Measurements from ENCODE around the gene CHST2. TPM values are rescaled to one million over a fixed set of nuclear protein-coding genes. Genes with fewer than 3 reads are reported as not detected.
"Not testable (repeated sequence)": the region's sequence is repeated elsewhere in the genome, so short reads cannot be mapped to it uniquely, and the experiment has no call there.

CHST2 gene
- total RNA-seq, 1 experiment from 2014 or later, result 17.3 TPM

DNA sequence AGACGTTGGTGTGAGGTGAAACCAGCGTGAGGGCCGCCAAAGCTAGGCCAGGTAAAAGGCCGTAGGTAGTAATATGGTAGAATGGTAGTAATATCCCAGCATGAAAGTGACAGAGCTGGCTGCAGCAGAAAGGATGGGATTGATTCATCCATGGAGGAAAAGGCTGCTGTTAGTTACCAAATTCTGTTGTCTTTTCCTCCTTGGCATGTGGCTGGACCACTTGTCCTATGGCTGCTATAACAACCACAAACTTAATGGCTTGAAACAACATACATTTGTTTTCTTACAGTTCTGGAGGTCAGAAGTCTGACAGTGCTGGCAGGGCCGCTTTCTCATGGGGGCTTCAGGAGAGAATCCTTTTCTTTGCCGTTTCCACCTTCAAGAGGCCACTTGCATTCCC lies 47.8 kb upstream of the CHST2 start (continued):
- TF ChIP-seq, protein P1, sequence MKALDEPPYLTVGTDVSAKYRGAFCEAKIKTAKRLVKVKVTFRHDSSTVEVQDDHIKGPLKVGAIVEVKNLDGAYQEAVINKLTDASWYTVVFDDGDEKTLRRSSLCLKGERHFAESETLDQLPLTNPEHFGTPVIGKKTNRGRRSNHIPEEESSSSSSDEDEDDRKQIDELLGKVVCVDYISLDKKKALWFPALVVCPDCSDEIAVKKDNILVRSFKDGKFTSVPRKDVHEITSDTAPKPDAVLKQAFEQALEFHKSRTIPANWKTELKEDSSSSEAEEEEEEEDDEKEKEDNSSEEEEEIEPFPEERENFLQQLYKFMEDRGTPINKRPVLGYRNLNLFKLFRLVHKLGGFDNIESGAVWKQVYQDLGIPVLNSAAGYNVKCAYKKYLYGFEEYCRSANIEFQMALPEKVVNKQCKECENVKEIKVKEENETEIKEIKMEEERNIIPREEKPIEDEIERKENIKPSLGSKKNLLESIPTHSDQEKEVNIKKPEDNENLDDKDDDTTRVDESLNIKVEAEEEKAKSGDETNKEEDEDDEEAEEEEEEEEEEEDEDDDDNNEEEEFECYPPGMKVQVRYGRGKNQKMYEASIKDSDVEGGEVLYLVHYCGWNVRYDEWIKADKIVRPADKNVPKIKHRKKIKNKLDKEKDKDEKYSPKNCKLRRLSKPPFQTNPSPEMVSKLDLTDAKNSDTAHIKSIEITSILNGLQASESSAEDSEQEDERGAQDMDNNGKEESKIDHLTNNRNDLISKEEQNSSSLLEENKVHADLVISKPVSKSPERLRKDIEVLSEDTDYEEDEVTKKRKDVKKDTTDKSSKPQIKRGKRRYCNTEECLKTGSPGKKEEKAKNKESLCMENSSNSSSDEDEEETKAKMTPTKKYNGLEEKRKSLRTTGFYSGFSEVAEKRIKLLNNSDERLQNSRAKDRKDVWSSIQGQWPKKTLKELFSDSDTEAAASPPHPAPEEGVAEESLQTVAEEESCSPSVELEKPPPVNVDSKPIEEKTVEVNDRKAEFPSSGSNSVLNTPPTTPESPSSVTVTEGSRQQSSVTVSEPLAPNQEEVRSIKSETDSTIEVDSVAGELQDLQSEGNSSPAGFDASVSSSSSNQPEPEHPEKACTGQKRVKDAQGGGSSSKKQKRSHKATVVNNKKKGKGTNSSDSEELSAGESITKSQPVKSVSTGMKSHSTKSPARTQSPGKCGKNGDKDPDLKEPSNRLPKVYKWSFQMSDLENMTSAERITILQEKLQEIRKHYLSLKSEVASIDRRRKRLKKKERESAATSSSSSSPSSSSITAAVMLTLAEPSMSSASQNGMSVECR (CRISPR knock-in tag; IDR thresholded peaks at IDR 0.05; ENCODE audit: borderline replicate concordance), result no peak
- TF ChIP-seq ZNF416 (CRISPR knock-in tag; IDR thresholded peaks at IDR 0.05), result no peak

DNA sequence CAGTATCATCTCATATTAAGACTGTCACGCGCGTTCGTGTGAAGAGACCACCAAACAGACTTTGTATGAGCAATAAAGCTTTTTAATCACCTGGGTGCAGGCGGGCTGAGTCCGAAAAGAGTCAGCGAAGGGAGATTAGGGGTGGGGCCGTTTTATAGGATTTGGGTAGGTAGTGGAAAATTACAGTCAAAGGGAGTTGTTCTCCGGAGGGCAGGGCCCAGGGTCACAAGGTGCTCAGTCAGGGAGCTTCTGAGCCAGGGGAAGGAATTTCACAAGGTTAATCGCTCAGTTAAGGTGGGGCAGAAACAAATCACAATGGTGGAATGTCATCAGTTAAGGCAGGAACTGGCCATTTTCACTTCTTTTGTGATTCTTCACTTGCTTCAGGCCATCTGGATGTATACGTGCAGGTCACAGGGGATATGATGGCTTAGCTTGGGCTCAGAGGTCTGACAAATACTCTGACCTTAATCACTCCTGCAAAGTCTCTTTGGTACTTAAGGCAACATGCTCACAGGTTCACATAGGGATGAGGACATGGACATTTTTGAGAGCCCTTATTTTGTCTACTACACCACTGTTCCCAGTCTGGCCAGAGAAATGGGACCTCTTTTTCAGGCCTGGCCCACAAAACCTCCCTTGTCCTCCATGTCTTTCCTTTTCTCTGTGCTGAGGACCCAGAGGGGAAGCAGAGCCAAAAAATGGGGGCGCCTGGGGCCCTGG lies 47.1 kb upstream of the CHST2 start:
- H3K9me3 Mint-ChIP-seq, result peaks cover 16% of the 10 kb centered on the region
- POLR2A ChIA-PET; CTCF ChIA-PET; H3K4me3 Mint-ChIP-seq; DNase-seq (ENCODE audit: low spot score); H3K27me3 Mint-ChIP-seq (ENCODE audit: low read depth); ATAC-seq: not testable (repeated sequence)
- peaks cover 13% of the 10 kb centered on the region for H3K36me3 Mint-ChIP-seq
- H3K4me1 Mint-ChIP-seq, result peaks cover 43% of the 10 kb centered on the region
- 0 out of 2 replicates have a peak overlapping the region, but pooled peaks have one; percentile 27 for H3K27ac Mint-ChIP-seq

DNA sequence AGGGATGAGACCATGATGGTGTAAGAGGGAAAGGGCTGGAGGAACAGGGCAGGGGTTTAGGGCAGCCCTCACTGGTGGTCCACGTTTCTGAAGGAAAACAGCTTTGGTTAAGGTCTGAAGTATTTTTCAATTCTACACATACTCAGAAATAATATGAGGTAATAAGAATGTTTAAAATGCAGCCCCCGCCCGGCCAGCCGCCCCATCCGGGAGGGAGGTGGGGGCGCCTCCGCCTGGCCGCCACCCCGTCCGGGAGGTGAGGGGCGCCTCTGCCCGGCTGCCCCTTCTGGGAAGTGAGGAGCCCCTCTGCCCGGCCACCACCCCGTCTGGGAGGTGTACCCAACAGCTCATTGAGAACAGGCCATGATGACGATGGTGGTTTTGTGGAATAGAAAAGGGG lies 46.0 kb upstream of the CHST2 start:
- POLR2A ChIA-PET; CTCF ChIA-PET; H3K4me3 Mint-ChIP-seq; H3K27ac Mint-ChIP-seq; ATAC-seq; DNase-seq (ENCODE audit: low spot score); H3K27me3 Mint-ChIP-seq (ENCODE audit: low read depth): not testable (repeated sequence)
- peaks cover 13% of the 10 kb centered on the region for H3K36me3 Mint-ChIP-seq
- H3K4me1 Mint-ChIP-seq, result peaks cover 37% of the 10 kb centered on the region
- peaks cover 11% of the 10 kb centered on the region for H3K9me3 Mint-ChIP-seq

DNA sequence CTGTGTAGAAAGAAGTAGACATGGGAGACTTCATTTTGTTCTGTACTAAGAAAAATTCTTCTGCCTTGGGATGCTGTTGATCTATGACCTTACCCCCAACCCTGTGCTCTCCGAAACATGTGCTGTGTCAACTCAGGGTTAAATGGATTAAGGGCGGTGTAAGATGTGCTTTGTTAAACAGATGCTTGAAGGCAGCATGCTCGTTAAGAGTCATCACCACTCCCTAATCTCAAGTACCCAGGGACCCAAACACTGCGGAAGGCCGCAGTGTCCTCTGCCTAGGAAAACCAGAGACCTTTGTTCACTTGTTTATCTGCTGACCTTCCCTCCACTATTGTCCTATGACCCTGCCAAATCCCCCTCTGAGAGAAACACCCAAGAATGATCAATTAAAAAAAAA lies 45.6 kb upstream of the CHST2 start:
- H3K27me3 Mint-ChIP-seq (ENCODE audit: low read depth); DNase-seq (ENCODE audit: low spot score); POLR2A ChIA-PET; H3K4me3 Mint-ChIP-seq; CTCF ChIA-PET; ATAC-seq; H3K27ac Mint-ChIP-seq: not testable (repeated sequence)
- Mint-ChIP-seq H3K36me3 (peaks cover 13% of the 10 kb centered on the region), H3K4me1 (peaks cover 33% of the 10 kb centered on the region), H3K9me3 (peaks cover 11% of the 10 kb centered on the region)

DNA sequence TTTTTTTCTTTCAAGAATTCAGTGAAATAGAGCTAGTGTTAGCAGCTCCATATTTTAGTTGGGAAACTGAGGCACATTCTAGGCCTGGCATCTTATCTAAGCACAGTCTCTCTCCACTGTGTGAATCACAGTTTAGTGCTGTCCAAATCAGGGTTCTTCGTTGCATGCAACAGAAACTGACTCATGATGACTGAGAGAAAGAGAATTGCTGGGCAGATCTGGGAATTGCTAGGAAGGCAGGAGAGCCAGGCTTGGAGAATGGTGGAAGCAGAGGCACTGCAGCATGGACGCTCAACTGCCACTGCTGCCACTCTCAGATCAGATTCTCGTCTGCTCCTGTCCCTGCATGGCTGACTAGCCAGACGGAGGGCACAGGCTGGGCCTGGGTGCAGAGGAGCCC lies 40.7 kb upstream of the CHST2 start:
- ATAC-seq (no peak), DNase-seq (ENCODE audit: low spot score) (no peak)
- Mint-ChIP-seq H3K27me3 (ENCODE audit: low read depth) (no peaks in the 10 kb centered on the region), H3K9me3 (0 out of 2 replicates have a peak, but pooled peaks cover 4% of the 10 kb centered on the region), H3K4me3 (no peak overlapping the region), H3K27ac (no peak overlapping the region), H3K4me1 (peaks cover 9% of the 10 kb centered on the region), H3K36me3 (0 out of 2 replicates have a peak, but pooled peaks cover 2% of the 10 kb centered on the region)
- POLR2A ChIA-PET, result no interaction called here
- CTCF ChIA-PET, result no interaction called here
- TF ChIP-seq SMAD3 (CRISPR knock-in tag; IDR thresholded peaks at IDR 0.05; ENCODE audit: borderline replicate concordance) (no peak), GABPB1 (CRISPR knock-in tag; IDR thresholded peaks at IDR 0.05) (no peak), ZNF232 (CRISPR knock-in tag; IDR thresholded peaks at IDR 0.05) (no peak), PRRX2 (CRISPR knock-in tag; IDR thresholded peaks at IDR 0.05) (no peak), ESRRA (CRISPR knock-in tag; IDR thresholded peaks at IDR 0.05; ENCODE audit: borderline replicate concordance) (no peak), ELF4 (CRISPR knock-in tag; IDR thresholded peaks at IDR 0.05; ENCODE audit: low read depth) (no peak), ATF1 (CRISPR knock-in tag; IDR thresholded peaks at IDR 0.05) (no peak), TP53 (CRISPR knock-in tag; IDR thresholded peaks at IDR 0.05) (no peak), ZNF671 (CRISPR knock-in tag; IDR thresholded peaks at IDR 0.05) (no peak), NR3C1 (CRISPR knock-in tag; conservative IDR thresholded peaks at IDR 0.05; ENCODE audit: low read depth) (no peak)
- TF ChIP-seq, protein P2, sequence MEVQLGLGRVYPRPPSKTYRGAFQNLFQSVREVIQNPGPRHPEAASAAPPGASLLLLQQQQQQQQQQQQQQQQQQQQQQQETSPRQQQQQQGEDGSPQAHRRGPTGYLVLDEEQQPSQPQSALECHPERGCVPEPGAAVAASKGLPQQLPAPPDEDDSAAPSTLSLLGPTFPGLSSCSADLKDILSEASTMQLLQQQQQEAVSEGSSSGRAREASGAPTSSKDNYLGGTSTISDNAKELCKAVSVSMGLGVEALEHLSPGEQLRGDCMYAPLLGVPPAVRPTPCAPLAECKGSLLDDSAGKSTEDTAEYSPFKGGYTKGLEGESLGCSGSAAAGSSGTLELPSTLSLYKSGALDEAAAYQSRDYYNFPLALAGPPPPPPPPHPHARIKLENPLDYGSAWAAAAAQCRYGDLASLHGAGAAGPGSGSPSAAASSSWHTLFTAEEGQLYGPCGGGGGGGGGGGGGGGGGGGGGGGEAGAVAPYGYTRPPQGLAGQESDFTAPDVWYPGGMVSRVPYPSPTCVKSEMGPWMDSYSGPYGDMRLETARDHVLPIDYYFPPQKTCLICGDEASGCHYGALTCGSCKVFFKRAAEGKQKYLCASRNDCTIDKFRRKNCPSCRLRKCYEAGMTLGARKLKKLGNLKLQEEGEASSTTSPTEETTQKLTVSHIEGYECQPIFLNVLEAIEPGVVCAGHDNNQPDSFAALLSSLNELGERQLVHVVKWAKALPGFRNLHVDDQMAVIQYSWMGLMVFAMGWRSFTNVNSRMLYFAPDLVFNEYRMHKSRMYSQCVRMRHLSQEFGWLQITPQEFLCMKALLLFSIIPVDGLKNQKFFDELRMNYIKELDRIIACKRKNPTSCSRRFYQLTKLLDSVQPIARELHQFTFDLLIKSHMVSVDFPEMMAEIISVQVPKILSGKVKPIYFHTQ (CRISPR knock-in tag; IDR thresholded peaks at IDR 0.05), result no peak
- TF ChIP-seq, protein P3, sequence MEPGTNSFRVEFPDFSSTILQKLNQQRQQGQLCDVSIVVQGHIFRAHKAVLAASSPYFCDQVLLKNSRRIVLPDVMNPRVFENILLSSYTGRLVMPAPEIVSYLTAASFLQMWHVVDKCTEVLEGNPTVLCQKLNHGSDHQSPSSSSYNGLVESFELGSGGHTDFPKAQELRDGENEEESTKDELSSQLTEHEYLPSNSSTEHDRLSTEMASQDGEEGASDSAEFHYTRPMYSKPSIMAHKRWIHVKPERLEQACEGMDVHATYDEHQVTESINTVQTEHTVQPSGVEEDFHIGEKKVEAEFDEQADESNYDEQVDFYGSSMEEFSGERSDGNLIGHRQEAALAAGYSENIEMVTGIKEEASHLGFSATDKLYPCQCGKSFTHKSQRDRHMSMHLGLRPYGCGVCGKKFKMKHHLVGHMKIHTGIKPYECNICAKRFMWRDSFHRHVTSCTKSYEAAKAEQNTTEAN (CRISPR knock-in tag; IDR thresholded peaks at IDR 0.05), result no peak

Data from WTC11 (cell line).